ENCODE results near the gene MYO7B. TPM values are rescaled to one million over a fixed set of nuclear protein-coding genes. Genes with fewer than 3 reads are reported as not detected.
A peak's percentile ranks its signal among the peaks of the same experiment; 100 is the strongest.

The MYO7B gene
- total RNA-seq, 1 experiment from 2014 or later: 28.0 TPM

- DNase-seq (no peak), ATAC-seq (no peak)
- intact Hi-C loops (cut with micrococcal nuclease): loop anchor here (1.0 kb wide), 3 partner anchors 18 to 141 kb away; partner anchors contain the start of gene IWS1
- Histone ChIP-seq H2AFZ (ENCODE audit: low read length) (no peak overlapping the region), H3K4me2 (ENCODE audit: low read length) (peak overlapping the region; percentile 49), H3K9ac (ENCODE audit: low read length) (no peak overlapping the region), H3K27ac (ENCODE audit: low read length) (peak overlapping the region; percentile 65), H3K27me3 (ENCODE audit: low read length) (no peaks in the 10 kb centered on the region), H4K20me1 (ENCODE audit: low read length) (peaks cover 23% of the 10 kb centered on the region), H3K36me3 (ENCODE audit: low read depth, low read length) (peaks cover 46% of the 10 kb centered on the region), H3K4me3 (ENCODE audit: low read length) (no peak overlapping the region; the same call in 1 of the 2 replicates), H3F3A (ENCODE audit: low read length, unreplicated experiment) (peaks cover 6% of the 10 kb centered on the region), H3K4me1 (ENCODE audit: insufficient read depth, low read length) (peaks cover 42% of the 10 kb centered on the region), H3K79me2 (ENCODE audit: low read length) (peaks cover 93% of the 10 kb centered on the region), H3K9me3 (ENCODE audit: low read length) (no peaks in the 10 kb centered on the region), H3K9me2 (replicated peaks; ENCODE audit: low read length) (no peaks in the 10 kb centered on the region)
- POLR2A ChIA-PET (ENCODE audit: unreplicated experiment): interaction anchor here (0.8 kb wide), 1 partner anchor 18 kb away, joined by 6 read pairs; the partner anchor contains the start of gene IWS1
- no TSS peak for BruUV-seq (replicated peaks)
- TF ChIP-seq CTCF (conservative IDR thresholded peaks at IDR 0.05; ENCODE audit: low read depth, low read length): no peak
- no peak for TF ChIP-seq EZH2 (IDR thresholded peaks at IDR 0.05; ENCODE audit: low read length, unreplicated experiment)
- TF ChIP-seq EZH2phosphoT487 (IDR thresholded peaks at IDR 0.05; ENCODE audit: borderline replicate concordance, low read length): no peak
- CTCF ChIA-PET: interaction anchor here (0.9 kb wide), 1 partner anchor 83 kb away, joined by 3 read pairs; no protein-coding TSS in a partner anchor
These were observed 27.4 kb upstream of the MYO7B start for GRCh38 chr2:127508023-127508630.

GRCh38 chr2:127508631-127509034 is 26.9 kb upstream of the MYO7B start:
- Histone ChIP-seq H3F3A (ENCODE audit: low read length, unreplicated experiment) (peaks cover 6% of the 10 kb centered on the region), H3K36me3 (ENCODE audit: low read depth, low read length) (peaks cover 43% of the 10 kb centered on the region), H3K9me3 (ENCODE audit: low read length) (no peaks in the 10 kb centered on the region), H2AFZ (ENCODE audit: low read length) (no peak overlapping the region), H3K4me2 (ENCODE audit: low read length) (peak overlapping the region; percentile 69), H3K9ac (ENCODE audit: low read length) (no peak overlapping the region), H3K9me2 (replicated peaks; ENCODE audit: low read length) (no peaks in the 10 kb centered on the region), H3K27me3 (ENCODE audit: low read length) (no peaks in the 10 kb centered on the region), H3K79me2 (ENCODE audit: low read length) (peaks cover 96% of the 10 kb centered on the region), H3K4me1 (ENCODE audit: insufficient read depth, low read length) (peaks cover 42% of the 10 kb centered on the region), H3K4me3 (ENCODE audit: low read length) (peak overlapping the region; percentile 31; the same call in 1 of the 2 replicates), H4K20me1 (ENCODE audit: low read length) (peaks cover 23% of the 10 kb centered on the region), H3K27ac (ENCODE audit: low read length) (peak overlapping the region; percentile 79)
- intact Hi-C loops (cut with micrococcal nuclease): loop anchor here (1.0 kb wide), 3 partner anchors 18 to 141 kb away; partner anchors contain the start of gene IWS1
- ATAC-seq (peak; percentile 95), DNase-seq (peak; percentile 99)
- BruUV-seq (replicated peaks): no TSS peak
- ChIA-PET CTCF (interaction anchor here (0.9 kb wide), 1 partner anchor 83 kb away, joined by 3 read pairs; no protein-coding TSS in a partner anchor), POLR2A (ENCODE audit: unreplicated experiment) (interaction anchor here (0.5 to 0.8 kb wide), 3 partner anchors 10 to 130 kb away, joined by 3 to 6 read pairs (median 3); partner anchors contain the start of gene IWS1)
- TF ChIP-seq EZH2phosphoT487 (IDR thresholded peaks at IDR 0.05; ENCODE audit: borderline replicate concordance, low read length): no peak
- TF ChIP-seq CTCF (conservative IDR thresholded peaks at IDR 0.05; ENCODE audit: low read depth, low read length): no peak
- TF ChIP-seq EZH2 (IDR thresholded peaks at IDR 0.05; ENCODE audit: low read length, unreplicated experiment): no peak

- H2AFZ ChIP-seq (ENCODE audit: low read length): no peak overlapping the region
- H3K27ac ChIP-seq (ENCODE audit: low read length): peak overlapping the region; percentile 79; the same call in 1 of the 2 replicates
- H3K9ac ChIP-seq (ENCODE audit: low read length): no peak overlapping the region
- no peak for TF ChIP-seq EZH2phosphoT487 (IDR thresholded peaks at IDR 0.05; ENCODE audit: borderline replicate concordance, low read length)
- TF ChIP-seq CTCF (conservative IDR thresholded peaks at IDR 0.05; ENCODE audit: low read depth, low read length): no peak
- no peak for TF ChIP-seq EZH2 (IDR thresholded peaks at IDR 0.05; ENCODE audit: low read length, unreplicated experiment)
- no peak overlapping the region for H3K4me3 ChIP-seq (ENCODE audit: low read length)
- ATAC-seq (no peak), DNase-seq (peak; percentile 37)
- H3K4me2 ChIP-seq (ENCODE audit: low read length): peak overlapping the region; percentile 5; the same call in 1 of the 2 replicates
- H3K4me1 ChIP-seq (ENCODE audit: insufficient read depth, low read length): peaks cover 42% of the 10 kb centered on the region
- peaks cover 23% of the 10 kb centered on the region for H4K20me1 ChIP-seq (ENCODE audit: low read length)
- intact Hi-C loops (cut with micrococcal nuclease): no loop called here
- BruUV-seq (replicated peaks): no TSS peak
- H3K27me3 ChIP-seq (ENCODE audit: low read length): no peaks in the 10 kb centered on the region
- peaks cover 96% of the 10 kb centered on the region for H3K79me2 ChIP-seq (ENCODE audit: low read length)
- peaks cover 6% of the 10 kb centered on the region for H3F3A ChIP-seq (ENCODE audit: low read length, unreplicated experiment)
- H3K9me2 ChIP-seq (replicated peaks; ENCODE audit: low read length): no peaks in the 10 kb centered on the region
- peaks cover 33% of the 10 kb centered on the region for H3K36me3 ChIP-seq (ENCODE audit: low read depth, low read length)
- no peaks in the 10 kb centered on the region for H3K9me3 ChIP-seq (ENCODE audit: low read length)
- ChIA-PET CTCF (no interaction called here), POLR2A (ENCODE audit: unreplicated experiment) (no interaction called here)
These were observed 25.4 kb upstream of the MYO7B start for GRCh38 chr2:127510073-127510472.
